ENCODE results near the gene ZNF318. TPM values are rescaled to one million over a fixed set of nuclear protein-coding genes. Genes with fewer than 3 reads are reported as not detected.
"Not testable (repeated sequence)": the region's sequence is repeated elsewhere in the genome, so short reads cannot be mapped to it uniquely, and the experiment has no call there.

ZNF318 gene
- total RNA-seq, 1 experiment from 2014 or later, result 24.3 TPM

- no peak for TF ChIP-seq ZNF281 (CRISPR knock-in tag; IDR thresholded peaks at IDR 0.05)
- no peak for TF ChIP-seq STAT6 (CRISPR knock-in tag; conservative IDR thresholded peaks at IDR 0.05; ENCODE audit: low read depth)
Observed at GRCh38 chr6:43391440-43392031, 22.1 kb upstream of the ZNF318 start (continued).

- H3K9me3 Mint-ChIP-seq; H3K4me3 Mint-ChIP-seq; POLR2A ChIA-PET; H3K27me3 Mint-ChIP-seq (ENCODE audit: low read depth); H3K36me3 Mint-ChIP-seq; DNase-seq (ENCODE audit: low spot score); ATAC-seq; H3K27ac Mint-ChIP-seq: not testable (repeated sequence)
- H3K4me1 Mint-ChIP-seq, result peaks cover 36% of the 10 kb centered on the region
- CTCF ChIA-PET, result interaction anchor here (1.2 to 1.4 kb wide), 2 partner anchors 105 to 119 kb away, joined by 3 to 5 read pairs; partner anchors contain the start of gene LRRC73
Observed at GRCh38 chr6:43390753-43391439, 21.4 kb upstream of the ZNF318 start.

GRCh38 chr6:43389730-43390295, 20.4 kb upstream of the ZNF318 start:
- TF ChIP-seq IRF2 (CRISPR knock-in tag; IDR thresholded peaks at IDR 0.05; ENCODE audit: borderline replicate concordance, low read depth), result no peak
- TF ChIP-seq SMAD3 (CRISPR knock-in tag; IDR thresholded peaks at IDR 0.05; ENCODE audit: borderline replicate concordance), result no peak
- no peak for TF ChIP-seq ELF4 (CRISPR knock-in tag; IDR thresholded peaks at IDR 0.05; ENCODE audit: low read depth)
- no peak for TF ChIP-seq MXD4 (CRISPR knock-in tag; IDR thresholded peaks at IDR 0.05; ENCODE audit: borderline replicate concordance)
- no peak for TF ChIP-seq SOX15 (CRISPR knock-in tag; IDR thresholded peaks at IDR 0.05)
- TF ChIP-seq ZNF423 (CRISPR knock-in tag; IDR thresholded peaks at IDR 0.05), result no peak
- TF ChIP-seq ZNF138 (CRISPR knock-in tag; conservative IDR thresholded peaks at IDR 0.05), result no peak
- TF ChIP-seq TP53 (CRISPR knock-in tag; IDR thresholded peaks at IDR 0.05), result no peak
- no peak for TF ChIP-seq CTCF (IDR thresholded peaks at IDR 0.05)
- no peak for TF ChIP-seq SMAD4 (CRISPR knock-in tag; IDR thresholded peaks at IDR 0.05)
- no peak for TF ChIP-seq NFATC4 (CRISPR knock-in tag; IDR thresholded peaks at IDR 0.05)
- TF ChIP-seq TEAD1 (CRISPR knock-in tag; IDR thresholded peaks at IDR 0.05), result no peak
- no peak for TF ChIP-seq EMX1 (CRISPR knock-in tag; IDR thresholded peaks at IDR 0.05)
- no peak for TF ChIP-seq KAT7 (CRISPR knock-in tag; IDR thresholded peaks at IDR 0.05; ENCODE audit: borderline replicate concordance)
- no peak for TF ChIP-seq ZNF396 (CRISPR knock-in tag; IDR thresholded peaks at IDR 0.05; ENCODE audit: borderline replicate concordance)
- no peak for TF ChIP-seq ZBTB43 (CRISPR knock-in tag; IDR thresholded peaks at IDR 0.05)
- TF ChIP-seq MLX (CRISPR knock-in tag; IDR thresholded peaks at IDR 0.05), result no peak
- no peak for TF ChIP-seq ZNF232 (CRISPR knock-in tag; IDR thresholded peaks at IDR 0.05)
- ATAC-seq, result no peak
- H3K4me1 Mint-ChIP-seq, result peaks cover 32% of the 10 kb centered on the region
- CTCF ChIA-PET, result interaction anchor here (0.7 to 1.4 kb wide), 3 partner anchors 106 to 122 kb away, joined by 3 to 5 read pairs (median 3); partner anchors contain the start of gene LRRC73
- H3K36me3 Mint-ChIP-seq, result no peaks in the 10 kb centered on the region
- H3K27ac Mint-ChIP-seq, result no peak overlapping the region
- H3K4me3 Mint-ChIP-seq, result no peak overlapping the region
- H3K27me3 Mint-ChIP-seq (ENCODE audit: low read depth), result no peaks in the 10 kb centered on the region; the same call in none of the 2 replicates
- POLR2A ChIA-PET, result interaction anchor here (0.5 to 0.6 kb wide), 2 partner anchors 9 to 68 kb away, joined by 5 to 7 read pairs; no protein-coding TSS in a partner anchor
- DNase-seq (ENCODE audit: low spot score), result no peak
- no peaks in the 10 kb centered on the region for H3K9me3 Mint-ChIP-seq

All from WTC11 (cell line).